ENCODE measurements around the gene AXIN1. TPM values are rescaled to one million over a fixed set of nuclear protein-coding genes. Genes with fewer than 3 reads are reported as not detected.
A peak's percentile ranks its signal among the peaks of the same experiment; 100 is the strongest.

AXIN1 gene
- total and polyA plus RNA-seq, 2 of the 8 experiments (the other 6 are each of a cell fraction or from before 2014, with no cell fraction given), result 12.5 to 41.9 TPM

GRCh38 chr16:399340-400019 is 47.0 kb upstream of the AXIN1 start:
- ChIA-PET POLR2A (ENCODE audit: partially characterized antibody) (interaction anchor here (0.5 to 6.7 kb wide), 11 partner anchors 8 to 250 kb away, joined by 3 to 67 read pairs (median 4); partner anchors contain the start of genes CAPN15 and WDR90), CTCF (ENCODE audit: partially characterized antibody) (interaction anchor here (0.9 to 1.7 kb wide), 5 partner anchors 8 to 249 kb away, joined by 3 to 9 read pairs (median 3); no protein-coding TSS in a partner anchor)
- no peak for DNase-seq (ENCODE audit: low read depth in 1 of 2, low spot score in 2 of 2)
- Histone ChIP-seq H2BK120ac (replicated peaks; ENCODE audit: low read depth, low read length) (no peak overlapping the region), H3K79me1 (ENCODE audit: low read depth, low read length) (no peaks in the 10 kb centered on the region; the same call in 1 of the 2 replicates), H3K23me2 (ENCODE audit: low read depth, low read length) (peaks cover 5% of the 10 kb centered on the region), H3K56ac (replicated peaks; ENCODE audit: insufficient read length, low read depth, low read length) (no peak overlapping the region), H3K18ac (ENCODE audit: extremely low read depth, low read length) (no peak overlapping the region), H3K79me2 (ENCODE audit: control insufficient read depth in 1 of 2, insufficient read depth in 2 of 2, low read length in 2 of 2) (no peaks in the 10 kb centered on the region; a peak in 1 of 4 replicates), H3K9ac (replicated peaks in 1 of 4; ENCODE audit: extremely low read depth in 1 of 4, low read depth in 3 of 4, low read length in 3 of 4) (no peak overlapping the region), H4K20me1 (replicated peaks in 1 of 2; ENCODE audit: control insufficient read depth in 1 of 2, insufficient read depth in 2 of 2, low read length in 2 of 2) (peaks cover 2 to 21% of the 10 kb centered on the region in 2 experiments), H2BK15ac (ENCODE audit: low read length) (no peak overlapping the region), H4K91ac (replicated peaks; ENCODE audit: insufficient read length, low read length) (peak overlapping the region; percentile 40), H3K36me3 (ENCODE audit: control insufficient read depth in 2 of 4, insufficient read depth in 4 of 4, low read length in 3 of 4) (peaks cover 7 to 18% (median 14%) of the 10 kb centered on the region in 4 experiments; a peak in 6 of 8 replicates), H2AK5ac (ENCODE audit: low read depth, low read length) (no peak overlapping the region), H3K27ac (ENCODE audit: low read depth, low read length) (no peak overlapping the region), H2BK5ac (ENCODE audit: low read depth, low read length) (peak overlapping the region; percentile 63), H3K4ac (replicated peaks; ENCODE audit: insufficient read length, low read depth, low read length) (no peak overlapping the region), H3K4me2 (ENCODE audit: insufficient read depth in 1 of 2, low read depth in 2 of 2, low read length in 2 of 2) (no peak overlapping the region; a peak in 1 of 4 replicates), H4K8ac (ENCODE audit: extremely low read depth, insufficient read depth, low read length) (no peak overlapping the region; the same call in 1 of the 2 replicates), H3K4me1 (replicated peaks in 1 of 4; ENCODE audit: control insufficient read depth in 3 of 4, insufficient read depth in 4 of 4, low read length in 3 of 4) (peaks cover 0 to 26% (median 13%) of the 10 kb centered on the region in 4 experiments; a peak in 6 of 7 replicates), H2BK20ac (ENCODE audit: low read length) (no peak overlapping the region), H3K4me3 (ENCODE audit: extremely low read depth in 1 of 4, insufficient read depth in 2 of 4, low read depth in 3 of 4, low read length in 4 of 4) (no peak overlapping the region), H2BK12ac (ENCODE audit: low read depth, low read length) (no peak overlapping the region; the same call in 1 of the 2 replicates), H3K9me3 (ENCODE audit: insufficient read depth in 2 of 2, low read depth in 1 of 2, low read length in 1 of 2) (no peaks in the 10 kb centered on the region), H3K14ac (ENCODE audit: insufficient read length) (no peak overlapping the region), H4K5ac (ENCODE audit: insufficient read length, low read depth, low read length) (no peak overlapping the region), H2AFZ (ENCODE audit: low read length) (no peak overlapping the region), H3K23ac (ENCODE audit: insufficient read length) (no peak overlapping the region), H3K27me3 (replicated peaks in 1 of 4; ENCODE audit: control insufficient read depth in 3 of 4, extremely low read depth in 1 of 4, insufficient read depth in 3 of 4, low read length in 3 of 4) (no peaks in the 10 kb centered on the region)
- WGBS, 2 experiments (ENCODE audit: extremely low coverage in 1 of 2, insufficient coverage in 1 of 2, insufficient read length in 1 of 2, insufficient replicate concordance in 2 of 2, low coverage in 1 of 2, low lambda C conversion rate in 2 of 2, missing lambda C conversion rate in 1 of 2), result 92% methylated on average over 22 of the region's 22 CpGs; no CpG with 5 or more reads in 1 of the 2 experiments
- no peak for FAIRE-seq
- no peak for TF ChIP-seq GABPA (IDR thresholded peaks at IDR 0.05; ENCODE audit: borderline replicate concordance, insufficient read depth, low read length)
- no peak for TF ChIP-seq SP2 (IDR thresholded peaks at IDR 0.05; ENCODE audit: low read length)
- TF ChIP-seq JUND (IDR thresholded peaks at IDR 0.05; ENCODE audit: low read length), result no peak
- TF ChIP-seq HDAC6 (IDR thresholded peaks at IDR 0.05; ENCODE audit: low read depth, low read length), result no peak
- TF ChIP-seq TEAD4 (IDR thresholded peaks at IDR 0.05; ENCODE audit: low read depth, low read length), result no peak
- no peak for TF ChIP-seq RBBP5 (IDR thresholded peaks at IDR 0.05; ENCODE audit: borderline replicate concordance, low read depth, low read length)
- TF ChIP-seq ATF3 (IDR thresholded peaks at IDR 0.05; ENCODE audit: insufficient read depth, low read depth, low read length), result no peak
